PFSK-1 (cell line): ENCODE results near the gene MYMK.

ENCODE experiments used
- FOXP2 ChIP-seq: optimal IDR thresholded peaks from 2 replicates; pipeline ENCODE3; 2011; ENCODE audit warnings: borderline replicate concordance, control low read depth, inconsistent platforms; ENCODE audit not compliant: insufficient read depth; ENCODE audit errors: extremely low read length, extremely low read depth
- POLR2AphosphoS5 ChIP-seq: IDR thresholded peaks from 2 replicates; pipeline ENCODE4 v1.6.1; 2012; ENCODE audit warnings: low read depth, mild to moderate bottlenecking, control low read depth, low read length, moderate library complexity
- REST ChIP-seq, 2 experiments: IDR thresholded peaks; 2 replicates each; pipeline versions ENCODE4 v1.6.1 to v1.8.0; 2011 to 2012; ENCODE audit warnings: low read depth in 2 of 2, low read length in 2 of 2, control low read depth in 1 of 2, inconsistent platforms in 1 of 2, mild to moderate bottlenecking in 1 of 2, moderate library complexity in 1 of 2; ENCODE audit not compliant: insufficient read depth in 1 of 2
- SIN3A ChIP-seq: IDR thresholded peaks from 2 replicates; pipeline ENCODE4 v1.6.1; 2012; ENCODE audit warnings: mild to moderate bottlenecking, low read length, moderate library complexity, borderline replicate concordance; ENCODE audit not compliant: insufficient read depth

GRCh38 chr9:133516256-133516960 is 8.4 kb downstream of the MYMK start:
- TF ChIP-seq POLR2AphosphoS5 (no peak), FOXP2 (no peak), SIN3A (no peak), REST (IDR thresholded peaks at IDR 0.05; ENCODE audit: insufficient read depth in 1 of 2, low read depth in 2 of 2, low read length in 2 of 2) (no peak)
